ENCODE data around the gene NISCH.
"Not testable (repeated sequence)": the region's sequence is repeated elsewhere in the genome, so short reads cannot be mapped to it uniquely, and the experiment has no call there.

The NISCH gene

DNA sequence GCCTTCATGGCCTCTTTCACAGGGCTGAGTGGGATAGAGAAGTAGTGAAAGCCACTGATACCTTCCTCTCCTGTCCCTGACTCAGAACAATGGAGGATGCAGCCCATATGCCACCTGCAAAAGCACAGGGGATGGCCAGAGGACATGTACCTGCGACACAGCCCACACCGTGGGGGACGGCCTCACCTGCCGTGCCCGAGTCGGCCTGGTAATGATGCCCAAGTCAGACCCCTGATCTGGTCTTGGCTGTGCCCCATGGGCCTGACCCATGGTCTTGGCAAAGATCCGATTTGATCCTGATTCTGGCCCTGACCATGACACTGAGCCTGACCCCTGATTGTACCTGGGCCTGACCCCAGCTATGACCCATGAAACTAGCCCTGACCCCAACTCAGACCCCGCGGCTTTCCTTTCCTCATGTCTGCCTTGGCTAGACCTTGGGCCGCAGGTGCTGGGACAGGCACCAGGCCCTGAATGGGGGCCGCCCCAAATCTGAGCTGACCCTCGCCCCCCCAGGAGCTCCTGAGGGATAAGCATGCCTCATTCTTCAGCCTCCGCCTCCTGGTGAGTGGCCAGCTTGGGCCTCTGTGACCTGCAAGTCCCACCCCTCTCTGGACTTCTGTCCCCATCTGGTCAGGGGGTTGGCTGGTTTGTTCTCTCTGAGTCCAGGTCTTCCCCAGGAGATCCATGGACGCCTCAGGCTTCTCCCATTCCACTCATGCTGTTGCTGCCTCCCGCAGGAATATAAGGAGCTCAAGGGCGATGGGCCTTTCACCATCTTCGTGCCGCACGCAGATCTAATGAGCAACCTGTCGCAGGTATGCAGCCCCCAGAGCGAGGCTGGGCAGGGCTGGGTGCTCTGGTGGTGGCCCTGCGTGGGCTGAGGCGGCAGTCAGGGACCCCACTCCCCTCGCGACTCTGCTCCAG is 62.7 kb downstream of the NISCH start:
- no peak for DNase-seq

DNA sequence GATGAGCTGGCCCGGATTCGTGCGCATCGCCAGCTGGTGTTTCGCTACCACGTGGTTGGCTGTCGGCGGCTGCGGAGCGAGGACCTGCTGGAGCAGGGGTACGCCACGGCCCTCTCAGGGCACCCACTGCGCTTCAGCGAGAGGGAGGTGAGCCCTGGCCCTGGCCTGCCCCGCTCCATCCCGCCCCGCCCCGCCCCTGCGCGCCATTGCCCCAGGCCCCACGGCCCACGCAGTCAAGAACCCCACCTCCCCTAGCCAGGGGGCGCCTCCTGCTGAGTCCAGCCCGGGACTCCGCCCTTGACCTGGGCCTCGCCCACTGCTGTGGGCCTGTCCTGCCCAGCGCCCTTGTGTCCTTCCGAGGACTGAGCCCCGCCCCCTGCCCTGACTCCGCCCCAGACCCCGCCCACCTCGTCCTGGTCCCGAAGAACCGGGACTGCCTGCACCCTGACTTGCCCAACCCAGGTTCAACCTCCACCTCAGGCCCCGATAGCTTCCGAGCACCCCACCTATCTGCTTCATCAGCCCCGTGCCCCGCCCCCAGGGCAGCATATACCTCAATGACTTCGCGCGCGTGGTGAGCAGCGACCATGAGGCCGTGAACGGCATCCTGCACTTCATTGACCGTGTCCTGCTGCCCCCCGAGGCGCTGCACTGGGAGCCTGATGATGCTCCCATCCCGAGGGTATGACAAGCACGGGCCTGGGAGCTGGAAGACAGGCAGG is 63.5 kb downstream of the NISCH start:
- no peak for DNase-seq

DNA sequence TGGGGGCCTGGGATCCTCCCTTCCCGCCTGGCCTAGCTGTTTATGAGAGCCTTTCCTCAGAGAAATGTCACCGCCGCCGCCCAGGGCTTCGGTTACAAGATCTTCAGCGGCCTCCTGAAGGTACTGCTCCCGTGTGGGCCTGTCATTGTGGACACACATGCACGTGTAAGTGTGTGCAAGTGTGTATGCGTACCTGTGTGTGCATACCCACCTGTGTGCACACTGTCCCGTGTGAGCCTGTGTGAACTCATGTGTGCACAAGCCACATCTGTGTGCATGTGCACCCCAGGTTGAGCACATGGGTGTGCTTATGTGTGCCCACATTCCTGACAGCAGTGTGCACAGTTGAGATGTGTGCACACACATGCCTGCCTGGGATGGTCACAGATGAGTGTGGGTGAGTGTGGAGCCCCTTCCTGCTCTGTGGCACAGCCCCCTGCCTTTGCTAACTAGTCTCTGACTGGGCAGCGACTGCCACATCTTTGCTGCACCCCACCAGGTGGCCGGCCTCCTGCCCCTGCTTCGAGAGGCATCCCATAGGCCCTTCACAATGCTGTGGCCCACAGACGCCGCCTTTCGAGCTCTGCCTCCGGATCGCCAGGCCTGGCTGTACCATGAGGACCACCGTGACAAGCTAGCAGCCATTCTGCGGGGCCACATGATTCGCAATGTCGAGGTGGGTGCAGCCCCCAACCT is 64.2 kb downstream of the NISCH start:
- DNase-seq = no peak

DNA sequence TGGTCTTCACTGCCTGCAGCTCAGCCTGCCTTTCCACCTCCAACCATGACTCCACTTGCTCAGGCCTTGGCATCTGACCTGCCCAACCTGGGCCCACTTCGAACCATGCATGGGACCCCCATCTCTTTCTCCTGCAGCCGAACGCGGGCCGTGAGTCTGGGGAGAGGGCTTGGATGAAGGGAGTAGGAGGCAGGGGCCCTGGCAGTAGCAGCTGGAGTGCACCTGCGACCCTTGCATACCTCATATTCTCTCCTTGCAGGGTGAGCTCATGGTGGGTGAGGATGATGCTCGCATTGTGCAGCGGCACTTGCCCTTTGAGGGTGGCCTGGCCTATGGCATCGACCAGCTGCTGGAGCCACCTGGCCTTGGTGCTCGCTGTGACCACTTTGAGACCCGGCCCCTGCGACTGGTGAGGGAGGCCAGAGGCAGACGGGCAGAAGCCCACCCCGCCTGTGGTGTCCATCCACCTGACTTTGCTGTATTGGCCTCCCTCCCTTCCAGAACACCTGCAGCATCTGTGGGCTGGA is 64.8 kb downstream of the NISCH start:
- no peak for DNase-seq

DNA sequence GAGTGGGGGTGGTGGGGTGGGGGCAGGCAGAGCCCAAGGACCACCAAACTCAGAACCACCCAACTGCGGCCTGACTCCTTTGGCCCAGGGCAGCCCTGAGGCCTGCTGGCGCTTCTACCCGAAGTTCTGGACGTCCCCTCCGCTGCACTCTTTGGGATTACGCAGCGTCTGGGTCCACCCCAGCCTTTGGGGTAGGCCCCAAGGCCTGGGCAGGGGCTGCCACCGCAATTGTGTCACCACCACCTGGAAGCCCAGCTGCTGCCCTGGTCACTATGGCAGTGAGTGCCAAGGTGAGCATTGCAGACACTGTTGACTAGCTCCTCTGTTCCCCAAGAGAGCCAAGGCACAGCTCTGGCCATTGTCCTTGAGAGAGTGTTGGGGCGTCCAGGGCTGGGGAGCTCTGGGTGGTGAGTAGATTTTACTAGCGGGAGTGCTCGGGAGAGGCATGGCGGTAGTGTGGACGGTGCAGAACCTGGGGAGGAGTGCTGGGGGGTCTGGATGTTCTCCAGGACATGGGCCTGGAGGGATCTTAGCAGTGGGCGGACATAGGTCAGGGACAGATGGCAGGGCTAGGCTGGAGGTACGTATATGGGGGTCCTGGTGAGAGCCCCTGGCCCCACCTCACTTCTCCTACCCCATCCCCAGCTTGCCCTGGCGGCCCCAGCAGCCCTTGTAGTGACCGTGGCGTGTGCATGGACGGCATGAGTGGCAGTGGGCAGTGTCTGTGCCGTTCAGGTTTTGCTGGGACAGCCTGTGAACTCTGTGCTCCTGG is 65.5 kb downstream of the NISCH start:
- DNase-seq = no peak

DNA sequence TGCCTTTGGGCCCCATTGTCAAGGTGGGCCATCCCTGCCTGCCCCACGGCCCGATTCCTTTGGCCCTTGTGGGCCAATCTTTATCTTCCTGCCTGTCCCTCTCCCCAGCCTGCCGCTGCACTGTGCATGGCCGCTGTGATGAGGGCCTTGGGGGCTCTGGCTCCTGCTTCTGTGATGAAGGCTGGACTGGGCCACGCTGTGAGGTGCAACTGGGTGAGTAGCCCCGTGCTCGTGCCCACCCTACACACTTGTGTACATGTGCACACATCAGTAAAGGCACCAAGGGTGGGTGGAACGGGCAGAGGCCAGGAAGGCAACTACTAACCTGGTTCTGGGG is 66.1 kb downstream of the NISCH start:
- no peak for DNase-seq

DNA sequence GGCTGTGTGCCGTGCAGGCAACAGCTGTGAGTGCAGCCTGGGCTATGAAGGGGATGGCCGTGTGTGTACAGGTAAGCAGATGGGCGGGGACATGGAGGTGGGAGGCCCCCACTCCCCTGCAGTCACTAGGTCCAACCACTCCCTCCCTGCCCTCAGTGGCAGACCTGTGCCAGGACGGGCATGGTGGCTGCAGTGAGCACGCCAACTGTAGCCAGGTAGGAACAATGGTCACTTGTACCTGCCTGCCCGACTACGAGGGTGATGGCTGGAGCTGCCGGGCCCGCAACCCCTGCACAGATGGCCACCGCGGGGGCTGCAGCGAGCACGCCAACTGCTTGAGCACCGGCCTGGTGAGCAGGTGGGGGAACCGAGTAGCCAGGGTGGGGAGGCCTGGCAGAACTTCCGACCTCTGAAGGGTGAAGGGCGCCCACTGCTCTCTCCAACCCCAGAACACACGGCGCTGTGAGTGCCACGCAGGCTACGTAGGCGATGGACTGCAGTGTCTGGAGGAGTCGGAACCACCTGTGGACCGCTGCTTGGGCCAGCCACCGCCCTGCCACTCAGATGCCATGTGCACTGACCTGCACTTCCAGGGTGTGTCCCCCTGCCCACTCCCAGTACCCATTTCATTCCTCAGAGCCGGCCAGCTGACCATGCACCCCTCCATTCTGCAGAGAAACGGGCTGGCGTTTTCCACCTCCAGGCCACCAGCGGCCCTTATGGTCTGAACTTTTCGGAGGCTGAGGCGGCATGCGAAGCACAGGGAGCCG is 66.7 kb downstream of the NISCH start:
- no peak for DNase-seq

DNA sequence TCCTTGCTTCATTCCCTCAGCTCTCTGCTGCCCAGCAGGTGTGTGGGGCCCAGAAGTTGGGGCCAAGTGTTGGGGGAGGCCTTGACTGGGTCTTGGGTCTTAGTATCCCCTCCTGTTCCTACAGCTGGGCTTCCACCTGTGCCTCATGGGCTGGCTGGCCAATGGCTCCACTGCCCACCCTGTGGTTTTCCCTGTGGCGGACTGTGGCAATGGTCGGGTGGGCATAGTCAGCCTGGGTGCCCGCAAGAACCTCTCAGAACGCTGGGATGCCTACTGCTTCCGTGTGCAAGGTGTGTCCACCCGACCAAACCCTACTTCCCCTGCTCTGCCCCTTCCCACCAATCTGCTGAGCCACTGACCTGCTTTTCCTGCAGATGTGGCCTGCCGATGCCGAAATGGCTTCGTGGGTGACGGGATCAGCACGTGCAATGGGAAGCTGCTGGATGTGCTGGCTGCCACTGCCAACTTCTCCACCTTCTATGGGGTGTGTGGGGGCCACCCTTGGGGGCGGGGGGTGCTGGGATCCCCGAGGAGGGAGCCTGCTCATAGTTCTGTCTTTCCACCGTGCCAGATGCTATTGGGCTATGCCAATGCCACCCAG is 67.3 kb downstream of the NISCH start:
- no peak for DNase-seq

DNA sequence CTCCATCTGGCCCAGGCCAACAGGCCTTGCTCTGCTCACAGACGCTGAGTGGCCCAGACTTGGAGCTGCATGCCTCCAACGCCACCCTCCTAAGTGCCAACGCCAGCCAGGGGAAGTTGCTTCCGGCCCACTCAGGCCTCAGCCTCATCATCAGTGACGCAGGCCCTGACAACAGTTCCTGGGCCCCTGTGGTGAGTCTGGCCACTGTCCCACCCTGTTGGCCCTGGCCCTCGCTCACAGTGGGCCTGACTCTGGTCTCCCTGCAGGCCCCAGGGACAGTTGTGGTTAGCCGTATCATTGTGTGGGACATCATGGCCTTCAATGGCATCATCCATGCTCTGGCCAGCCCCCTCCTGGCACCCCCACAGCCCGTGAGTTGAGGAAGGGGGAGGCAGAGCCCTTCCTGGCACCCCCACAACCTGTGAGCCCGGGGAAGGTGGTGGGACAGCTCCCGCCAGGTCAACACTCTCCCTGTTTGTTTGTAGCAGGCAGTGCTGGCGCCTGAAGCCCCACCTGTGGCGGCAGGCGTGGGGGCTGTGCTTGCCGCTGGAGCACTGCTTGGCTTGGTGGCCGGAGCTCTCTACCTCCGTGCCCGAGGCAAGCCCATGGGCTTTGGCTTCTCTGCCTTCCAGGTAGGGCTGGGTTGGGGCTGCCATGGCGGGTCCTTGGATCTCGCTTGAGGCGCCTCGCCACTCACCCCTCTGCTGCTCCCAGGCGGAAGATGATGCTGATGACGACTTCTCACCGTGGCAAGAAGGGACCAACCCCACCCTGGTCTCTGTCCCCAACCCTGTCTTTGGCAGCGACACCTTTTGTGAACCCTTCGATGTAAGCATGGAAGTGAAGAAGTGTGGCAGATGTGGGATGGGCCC is 68.2 kb downstream of the NISCH start:
- DNase-seq = no peak

DNA sequence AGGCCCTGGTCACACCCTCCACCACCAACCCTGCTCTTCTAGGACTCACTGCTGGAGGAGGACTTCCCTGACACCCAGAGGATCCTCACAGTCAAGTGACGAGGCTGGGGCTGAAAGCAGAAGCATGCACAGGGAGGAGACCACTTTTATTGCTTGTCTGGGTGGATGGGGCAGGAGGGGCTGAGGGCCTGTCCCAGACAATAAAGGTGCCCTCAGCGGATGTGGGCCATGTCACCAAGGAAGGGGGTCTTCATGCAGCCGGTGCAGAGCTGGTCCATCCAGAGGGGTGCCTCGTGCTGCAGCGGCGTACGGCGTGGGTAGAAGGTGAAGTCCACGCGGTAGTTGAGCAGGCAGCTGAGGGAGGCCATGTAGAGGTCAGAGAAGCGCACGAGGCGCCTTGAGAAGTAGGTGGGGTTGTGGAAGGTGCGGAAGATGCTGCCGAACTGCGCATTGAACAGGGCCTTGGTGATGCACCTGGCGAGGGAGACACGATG is 68.9 kb downstream of the NISCH start:
- no peak for DNase-seq

DNA sequence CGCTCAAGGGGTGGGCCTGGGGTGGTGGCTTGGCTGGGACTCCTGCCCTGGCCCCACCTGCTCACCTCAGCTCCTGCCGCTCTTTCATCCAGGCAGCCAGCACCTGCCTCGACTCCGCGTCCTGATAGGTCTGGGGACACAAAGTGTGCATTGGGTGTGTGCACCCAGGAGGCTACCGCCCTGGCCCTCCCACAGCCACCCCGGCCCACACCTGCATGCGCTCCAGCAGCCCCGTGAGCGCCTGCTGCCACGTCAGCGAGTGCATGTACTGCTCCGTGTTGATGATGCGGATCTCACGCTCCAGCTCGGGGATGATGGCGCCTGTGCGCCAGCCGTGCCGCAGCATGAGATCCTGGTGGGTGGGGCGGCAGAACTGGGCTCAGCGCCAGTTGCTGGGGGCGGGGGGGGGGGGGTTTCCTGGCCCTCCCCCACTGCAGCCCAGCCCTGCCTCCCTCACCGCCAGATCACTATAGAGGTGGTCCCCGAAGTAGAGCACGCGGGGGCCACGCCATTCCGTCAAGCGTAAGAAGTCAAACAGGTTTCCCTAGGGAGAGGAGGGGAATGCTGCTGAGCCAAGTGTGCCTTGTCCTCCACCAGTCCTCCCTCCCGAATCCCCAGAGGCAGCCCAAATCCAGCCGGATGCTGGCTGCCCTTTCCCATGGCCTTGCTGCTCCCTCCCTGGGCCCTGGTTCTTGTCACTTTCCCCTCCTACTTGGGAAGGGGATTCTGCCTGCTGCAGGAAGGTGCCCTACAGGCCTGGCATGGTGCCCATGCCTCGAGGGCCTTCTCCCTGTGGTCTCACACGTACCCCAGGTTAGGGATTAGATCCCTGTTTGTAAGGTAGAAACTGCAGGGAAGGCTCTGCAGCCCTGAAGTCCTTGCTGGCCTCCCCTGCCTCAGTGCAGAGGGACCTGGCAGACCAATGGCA is 69.6 kb downstream of the NISCH start:
- DNase-seq = no peak

DNA sequence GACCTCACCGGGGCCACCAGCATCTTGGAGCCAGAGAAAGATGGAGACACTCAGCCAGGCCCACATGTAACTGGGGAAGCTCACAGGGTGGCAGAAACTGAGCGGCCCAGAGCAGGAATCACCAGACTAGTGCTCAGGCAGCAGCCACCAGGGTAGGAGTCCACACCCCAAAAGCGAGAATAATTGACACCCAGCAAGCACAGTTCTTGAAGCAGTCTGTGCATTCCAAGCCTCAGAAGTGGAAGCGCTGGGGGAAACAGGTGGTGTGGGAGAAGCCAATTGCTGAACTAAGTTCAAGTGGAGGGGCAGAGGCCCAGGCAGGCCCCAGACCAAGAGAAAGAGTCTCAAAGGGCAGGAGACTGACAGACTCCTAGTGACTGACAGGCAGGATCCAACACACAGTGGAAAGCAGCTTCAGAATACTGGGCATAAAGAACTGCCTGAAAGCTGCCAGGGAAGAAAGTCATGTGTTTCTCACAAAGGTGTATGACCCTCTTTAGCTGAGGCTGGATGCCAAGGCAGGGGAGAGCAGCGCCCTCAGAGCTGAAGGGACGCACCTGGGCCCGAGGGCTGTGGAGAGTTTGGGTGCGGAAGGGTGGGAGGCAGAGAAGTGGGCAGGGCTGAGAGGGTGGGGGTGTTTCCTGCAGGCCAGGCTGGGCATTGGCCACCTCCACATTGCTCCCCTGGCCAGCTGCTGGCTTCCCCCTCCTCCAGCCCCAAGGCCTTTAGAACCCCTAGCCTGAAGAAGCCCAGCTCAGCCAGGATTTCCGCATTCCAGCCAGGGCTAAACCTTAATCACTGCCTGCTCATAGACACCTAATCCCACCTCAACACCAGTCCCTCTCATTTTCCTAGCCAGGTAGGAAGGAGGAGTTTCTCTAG is 70.5 kb downstream of the NISCH start:
- no peak for DNase-seq

DNA sequence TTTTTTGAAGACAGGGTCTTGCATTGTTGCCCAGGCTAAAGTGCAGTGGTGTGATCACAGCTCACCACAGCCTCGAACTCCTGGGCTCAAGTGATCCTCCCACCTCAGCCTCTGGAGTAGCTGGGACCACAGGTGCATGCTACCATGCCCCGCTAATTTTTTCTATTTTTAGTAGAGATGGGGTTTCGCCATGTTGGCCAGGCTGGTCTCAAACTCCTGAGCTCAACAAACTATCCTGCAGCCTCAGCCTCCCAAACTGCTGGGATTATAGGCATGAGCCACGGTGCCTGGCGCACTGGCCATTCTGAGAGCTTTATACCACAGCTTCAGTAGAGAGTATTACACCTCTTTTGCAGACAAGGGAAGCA is 71.3 kb downstream of the NISCH start:
- not testable (repeated sequence) for DNase-seq

DNA sequence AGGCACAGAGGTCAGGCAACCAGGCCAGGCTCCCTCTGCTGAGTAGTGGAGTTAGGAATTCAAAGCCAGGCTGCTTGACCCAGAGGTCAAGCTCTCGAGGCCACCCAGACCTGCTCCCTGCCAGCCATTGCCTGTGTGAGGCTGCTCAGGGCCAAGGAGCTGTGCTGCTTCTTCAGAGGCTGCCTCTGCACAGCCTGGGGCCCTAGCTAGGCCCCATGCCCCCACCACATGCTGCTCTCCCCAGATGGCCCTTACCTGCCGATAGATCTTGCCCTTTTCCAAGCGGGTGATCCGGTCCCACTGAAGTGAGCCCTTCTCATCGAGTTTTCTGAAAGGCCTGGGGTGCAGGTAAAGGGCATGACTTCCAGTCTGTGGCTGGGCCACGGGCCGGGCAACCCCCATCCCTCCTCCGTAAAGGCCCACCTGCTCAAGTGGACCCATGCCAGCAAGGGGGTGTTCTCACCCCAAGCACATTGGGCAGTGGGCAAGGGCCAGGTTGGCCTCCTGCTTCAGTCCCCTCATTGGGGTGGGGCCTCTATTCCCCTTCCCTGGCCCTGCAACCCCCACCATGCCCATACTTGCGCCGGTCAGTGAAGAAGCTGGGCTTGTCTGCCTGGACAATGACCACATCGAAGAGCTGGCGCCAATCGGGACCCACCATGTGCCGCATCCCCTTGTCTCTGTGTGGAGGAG is 71.8 kb downstream of the NISCH start:
- DNase-seq = no peak

DNA sequence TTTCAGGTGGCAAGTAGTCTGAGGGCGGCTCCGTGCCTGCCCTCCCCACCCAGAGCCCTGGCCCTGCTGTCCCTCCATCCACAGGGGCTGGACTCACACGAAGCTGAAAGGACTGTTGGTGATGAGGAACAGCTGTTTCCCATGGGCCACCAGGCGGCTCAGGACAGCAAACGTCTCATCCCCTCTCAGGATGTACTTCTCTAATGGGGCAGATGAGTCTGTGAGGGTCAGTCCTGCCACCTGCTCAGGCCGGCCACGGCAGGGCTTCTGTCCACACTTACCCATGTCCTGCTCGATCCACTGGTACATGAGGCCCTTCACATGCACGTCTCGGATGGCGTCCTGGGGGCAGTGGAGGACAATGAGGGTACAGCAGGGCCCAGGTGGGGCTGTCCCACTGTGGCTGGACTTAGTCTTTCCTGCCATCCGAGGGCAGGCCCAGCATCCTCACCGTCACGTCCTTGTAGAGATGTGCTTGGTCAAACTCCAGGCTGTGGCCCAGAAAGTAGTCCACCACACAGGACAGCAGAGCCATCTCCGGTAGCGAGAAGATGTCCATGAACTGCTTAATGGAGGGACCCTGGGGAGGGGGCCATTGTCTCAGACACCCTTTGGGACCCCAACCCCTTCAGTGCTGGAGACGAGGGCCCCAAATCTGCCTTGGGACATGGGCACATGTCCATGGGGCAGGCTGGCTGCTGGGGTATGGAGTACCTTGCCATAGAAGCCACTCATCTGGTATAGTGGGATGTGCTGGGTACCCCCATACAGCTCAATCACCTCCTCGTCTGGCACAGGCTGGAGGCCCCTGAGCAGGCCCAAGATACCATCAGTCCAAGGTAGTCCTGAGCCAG is 72.6 kb downstream of the NISCH start:
- DNase-seq = no peak

DNA sequence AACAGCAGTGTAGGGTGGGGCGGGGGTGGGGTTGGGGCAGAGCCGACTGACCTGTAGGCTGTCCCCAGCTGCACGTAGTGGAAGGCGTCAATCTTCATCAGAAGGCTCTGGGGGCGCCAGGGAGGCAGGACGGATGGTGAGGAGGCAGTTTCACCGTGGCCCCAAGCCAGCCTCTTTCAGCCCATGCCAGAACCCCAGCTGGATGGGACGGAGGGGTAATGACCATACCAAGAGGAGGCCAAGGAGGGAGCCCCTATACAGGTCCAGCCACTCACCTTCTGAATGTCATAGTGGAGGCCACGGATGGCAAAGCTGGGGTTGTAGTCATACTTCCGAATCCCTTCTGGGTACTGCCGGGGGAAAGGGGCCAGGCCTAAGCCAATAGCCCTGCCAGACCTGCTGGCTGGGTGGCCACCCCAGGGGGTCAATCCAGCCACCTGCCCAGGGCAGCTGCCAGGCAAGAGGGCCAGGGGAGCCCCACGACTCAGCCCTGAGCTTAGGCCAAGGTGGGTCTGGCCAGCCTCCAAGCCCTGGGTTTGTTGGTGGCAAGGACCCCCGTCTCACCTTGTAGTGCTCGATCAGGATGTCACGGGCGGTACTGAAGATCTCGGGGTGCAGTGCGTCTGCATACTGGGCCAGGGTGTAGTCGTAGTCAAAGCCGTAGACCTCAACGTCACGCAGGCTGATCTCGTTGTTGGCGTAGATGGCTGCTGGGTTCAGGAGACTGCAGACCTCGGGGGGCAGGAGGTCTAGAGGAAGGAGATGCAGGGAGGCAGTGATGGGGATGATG is 73.4 kb downstream of the NISCH start:
- DNase-seq = no peak

Measured in activated naive CD4-positive, alpha-beta T cell treated with Interleukin-2 at 50 U/mL for 16 hours (primary cell).